HEK293 (cell line): Measurements from ENCODE around the gene OSBPL1A.

Source experiments
- EGR2 ChIP-seq: fragments of 450-650 bp; formaldehyde crosslinking; IDR thresholded peaks from 2 replicates; pipeline ENCODE4 v1.5.1; 2016; ENCODE audit warnings: low read depth, missing biosample characterization, missing genetic modification characterization
- GLIS2 ChIP-seq: fragments of 450-650 bp; formaldehyde crosslinking; IDR thresholded peaks from 2 replicates; pipeline ENCODE4 v1.5.1; 2016; ENCODE audit warnings: missing biosample characterization, missing genetic modification characterization
- KLF10 ChIP-seq: fragments of 450-650 bp; IDR thresholded peaks from 2 replicates; pipeline ENCODE4 v1.5.1; 2018; ENCODE audit warnings: missing biosample characterization, mild to moderate bottlenecking, missing genetic modification characterization
- TCF7L2 ChIP-seq: IDR thresholded peaks from 2 replicates; pipeline ENCODE4 v1.6.1; 2011; ENCODE audit warnings: low read depth, mild to moderate bottlenecking, inconsistent platforms, low read length, moderate library complexity, borderline replicate concordance
- TRIM28 ChIP-seq: IDR thresholded peaks from 2 replicates; pipeline ENCODE4 v1.6.1; 2011; ENCODE audit warnings: low read length, control low read depth, borderline replicate concordance
- ZFHX2 ChIP-seq: fragments of 450-650 bp; formaldehyde crosslinking; conservative IDR thresholded peaks from 2 replicates; pipeline ENCODE4 v1.5.1; 2016; ENCODE audit warnings: missing biosample characterization, missing genetic modification characterization
- ZFP41 ChIP-seq: fragments of 450-650 bp; formaldehyde crosslinking; IDR thresholded peaks from 2 replicates; pipeline ENCODE4 v1.5.1; 2016; ENCODE audit warnings: missing biosample characterization, missing genetic modification characterization, borderline replicate concordance
- ZIC2 ChIP-seq: fragments of 450-650 bp; formaldehyde crosslinking; IDR thresholded peaks from 2 replicates; pipeline ENCODE4 v1.5.1; 2016; ENCODE audit warnings: missing biosample characterization, missing genetic modification characterization
- ZNF121 ChIP-seq: fragments of 450-650 bp; formaldehyde crosslinking; IDR thresholded peaks from 2 replicates; pipeline ENCODE4 v1.5.1; 2016; ENCODE audit warnings: missing biosample characterization, missing genetic modification characterization
- ZNF155 ChIP-seq: fragments of 450-650 bp; formaldehyde crosslinking; IDR thresholded peaks from 2 replicates; pipeline ENCODE4 v1.5.1; 2016; ENCODE audit warnings: missing biosample characterization, missing genetic modification characterization
- ZNF157 ChIP-seq: fragments of 450-650 bp; formaldehyde crosslinking; IDR thresholded peaks from 2 replicates; pipeline ENCODE4 v1.5.1; 2016; ENCODE audit warnings: missing biosample characterization, missing genetic modification characterization
- ZNF174 ChIP-seq: fragments of 450-650 bp; formaldehyde crosslinking; IDR thresholded peaks from 2 replicates; pipeline ENCODE4 v1.5.0; 2017; ENCODE audit warnings: missing biosample characterization, mild to moderate bottlenecking, missing genetic modification characterization
- ZNF211 ChIP-seq: fragments of 450-650 bp; formaldehyde crosslinking; IDR thresholded peaks from 2 replicates; pipeline ENCODE4 v1.5.1; 2016; ENCODE audit warnings: low read depth, missing biosample characterization, missing genetic modification characterization
- ZNF391 ChIP-seq: fragments of 450-650 bp; formaldehyde crosslinking; IDR thresholded peaks from 2 replicates; pipeline ENCODE4 v1.5.1; 2016; ENCODE audit warnings: low read depth, missing biosample characterization, missing genetic modification characterization, borderline replicate concordance
- ZNF514 ChIP-seq: fragments of 450-650 bp; formaldehyde crosslinking; IDR thresholded peaks from 2 replicates; pipeline ENCODE4 v1.5.1; 2016; ENCODE audit warnings: missing biosample characterization, missing genetic modification characterization
- ZNF560 ChIP-seq: fragments of 450-650 bp; formaldehyde crosslinking; IDR thresholded peaks from 2 replicates; pipeline ENCODE4 v1.5.1; 2017; ENCODE audit warnings: missing biosample characterization, missing genetic modification characterization, borderline replicate concordance
- ZNF561 ChIP-seq: fragments of 450-650 bp; IDR thresholded peaks from 2 replicates; pipeline ENCODE4 v1.5.1; 2018; ENCODE audit warnings: missing biosample characterization, missing genetic modification characterization, borderline replicate concordance
- ZNF571 ChIP-seq: fragments of 450-650 bp; formaldehyde crosslinking; IDR thresholded peaks from 2 replicates; pipeline ENCODE4 v1.5.0; 2017; ENCODE audit warnings: missing biosample characterization, missing genetic modification characterization
- ZNF626 ChIP-seq: fragments of 450-650 bp; sonication (Bioruptor Pico); formaldehyde crosslinking; IDR thresholded peaks from 2 replicates; pipeline ENCODE4 v1.5.1; 2018; ENCODE audit warnings: missing biosample characterization, missing genetic modification characterization, inconsistent platforms
- ZNF670 ChIP-seq: fragments of 450-650 bp; formaldehyde crosslinking; IDR thresholded peaks from 2 replicates; pipeline ENCODE4 v1.5.1; 2016; ENCODE audit warnings: missing biosample characterization, missing genetic modification characterization, low read depth
- ZNF747 ChIP-seq: fragments of 450-650 bp; formaldehyde crosslinking; IDR thresholded peaks from 2 replicates; pipeline ENCODE4 v1.5.1; 2016; ENCODE audit warnings: missing biosample characterization, missing genetic modification characterization
- ZNF76 ChIP-seq: fragments of 450-650 bp; formaldehyde crosslinking; IDR thresholded peaks from 2 replicates; pipeline ENCODE4; 2016; ENCODE audit warnings: low read depth, missing biosample characterization, missing genetic modification characterization, borderline replicate concordance
- ZNF776 ChIP-seq: fragments of 450-650 bp; formaldehyde crosslinking; IDR thresholded peaks from 2 replicates; pipeline ENCODE4 v1.5.0; 2017; ENCODE audit warnings: missing biosample characterization, missing genetic modification characterization, borderline replicate concordance
- TF ChIP-seq, protein P1 (sequence below): fragments of 450-650 bp; formaldehyde crosslinking; IDR thresholded peaks from 2 replicates; pipeline ENCODE4 v1.5.1; 2017; ENCODE audit warnings: missing biosample characterization, missing genetic modification characterization
- TF ChIP-seq, protein P2 (sequence below): fragments of 450-650 bp; formaldehyde crosslinking; IDR thresholded peaks from 2 replicates; pipeline ENCODE4 v1.5.1; 2016; ENCODE audit warnings: missing biosample characterization, missing genetic modification characterization
- TF ChIP-seq, protein P3 (sequence below): fragments of 450-650 bp; formaldehyde crosslinking; IDR thresholded peaks from 2 replicates; pipeline ENCODE4 v1.5.1; 2016; ENCODE audit warnings: missing biosample characterization, missing genetic modification characterization
- TF ChIP-seq, protein P4 (sequence below): fragments of 450-650 bp; formaldehyde crosslinking; IDR thresholded peaks from 2 replicates; pipeline ENCODE4 v1.5.1; 2017; ENCODE audit warnings: missing biosample characterization, missing genetic modification characterization
- TF ChIP-seq, protein P5 (sequence below): fragments of 450-650 bp; formaldehyde crosslinking; IDR thresholded peaks from 2 replicates; pipeline ENCODE4 v1.5.1; 2016; ENCODE audit warnings: missing biosample characterization, missing genetic modification characterization

The OSBPL1A gene

DNA sequence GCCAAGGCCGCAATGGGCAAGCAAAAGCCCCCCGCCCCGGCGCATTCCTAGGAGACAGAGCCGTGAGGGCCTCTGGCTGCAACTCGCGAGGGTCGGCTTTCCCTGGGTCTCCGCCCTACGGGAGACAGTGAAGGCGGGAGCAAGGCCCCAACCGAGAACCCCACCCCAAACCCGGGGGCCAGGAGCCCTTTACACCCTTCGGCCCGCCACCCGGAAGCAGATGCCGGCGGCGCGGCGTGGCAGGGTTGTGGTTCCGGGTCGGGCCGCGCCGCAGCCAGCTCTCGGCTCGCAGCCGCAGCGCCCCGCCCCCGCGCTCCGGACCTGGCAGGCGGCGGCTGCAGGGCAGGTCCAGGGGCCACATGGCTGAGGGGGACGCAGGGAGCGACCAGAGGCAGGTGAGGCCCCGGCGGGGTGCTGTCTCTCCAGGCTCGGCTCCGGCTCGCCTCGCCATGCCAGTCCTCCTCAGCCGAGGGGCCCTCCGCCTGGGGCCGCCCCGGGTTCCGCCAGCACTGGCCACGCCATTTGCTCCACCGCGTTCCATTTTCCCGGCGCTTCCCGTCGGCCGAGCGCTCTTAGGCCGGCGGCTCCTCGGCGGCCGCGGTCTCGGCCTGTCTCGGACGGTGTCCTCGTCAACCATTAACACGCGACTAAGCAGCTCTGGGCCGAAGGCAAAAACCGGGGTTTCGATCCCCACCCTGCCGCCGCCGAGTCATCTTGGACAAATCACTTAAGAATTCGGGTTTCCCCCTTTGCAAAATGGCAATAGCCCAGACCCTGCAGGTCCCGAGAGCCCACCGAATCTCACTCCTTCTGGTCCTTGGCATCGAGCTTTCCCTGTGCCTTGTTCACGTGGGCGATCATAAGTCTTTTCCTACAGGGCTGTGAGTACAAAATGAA lies 29.0 kb upstream of the OSBPL1A start, which contains the start of gene IMPACT (continued):
- TF ChIP-seq ZNF174 (tag by site-specific recombination) (no peak), TCF7L2 (no peak), ZNF561 (tag by site-specific recombination) (peak; percentile 70; the same call in 1 of the 2 replicates), ZNF76 (tag by site-specific recombination) (peak; percentile 61; the same call in 1 of the 2 replicates), ZNF670 (tag by site-specific recombination) (no peak), ZNF391 (tag by site-specific recombination) (no peak; the same call in 1 of the 2 replicates), TRIM28 (peak; percentile 50; the same call in 1 of the 2 replicates), GLIS2 (peak; percentile 37; the same call in 1 of the 2 replicates), ZNF155 (tag by site-specific recombination) (no peak), ZIC2 (0 out of 2 replicates have a peak, but pooled peaks have one; percentile 33), ZNF211 (tag by site-specific recombination) (0 out of 2 replicates have a peak, but pooled peaks have one; percentile 34), KLF10 (tag by site-specific recombination) (no peak), ZFP41 (tag by site-specific recombination) (no peak), ZNF776 (no peak), ZNF121 (tag by site-specific recombination) (no peak), ZNF157 (no peak), ZNF747 (tag by site-specific recombination) (no peak), ZNF560 (tag by site-specific recombination) (no peak), ZFHX2 (tag by site-specific recombination) (no peak; the same call in 1 of the 2 replicates), ZNF626 (tag by site-specific recombination) (0 out of 2 replicates have a peak, but pooled peaks have one; percentile 25), ZNF571 (tag by site-specific recombination) (no peak), EGR2 (no peak), ZNF514 (tag by site-specific recombination) (no peak)
- TF ChIP-seq, protein P1, sequence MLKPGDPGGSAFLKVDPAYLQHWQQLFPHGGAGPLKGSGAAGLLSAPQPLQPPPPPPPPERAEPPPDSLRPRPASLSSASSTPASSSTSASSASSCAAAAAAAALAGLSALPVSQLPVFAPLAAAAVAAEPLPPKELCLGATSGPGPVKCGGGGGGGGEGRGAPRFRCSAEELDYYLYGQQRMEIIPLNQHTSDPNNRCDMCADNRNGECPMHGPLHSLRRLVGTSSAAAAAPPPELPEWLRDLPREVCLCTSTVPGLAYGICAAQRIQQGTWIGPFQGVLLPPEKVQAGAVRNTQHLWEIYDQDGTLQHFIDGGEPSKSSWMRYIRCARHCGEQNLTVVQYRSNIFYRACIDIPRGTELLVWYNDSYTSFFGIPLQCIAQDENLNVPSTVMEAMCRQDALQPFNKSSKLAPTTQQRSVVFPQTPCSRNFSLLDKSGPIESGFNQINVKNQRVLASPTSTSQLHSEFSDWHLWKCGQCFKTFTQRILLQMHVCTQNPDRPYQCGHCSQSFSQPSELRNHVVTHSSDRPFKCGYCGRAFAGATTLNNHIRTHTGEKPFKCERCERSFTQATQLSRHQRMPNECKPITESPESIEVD (tag by site-specific recombination), result no peak
- TF ChIP-seq, protein P2, sequence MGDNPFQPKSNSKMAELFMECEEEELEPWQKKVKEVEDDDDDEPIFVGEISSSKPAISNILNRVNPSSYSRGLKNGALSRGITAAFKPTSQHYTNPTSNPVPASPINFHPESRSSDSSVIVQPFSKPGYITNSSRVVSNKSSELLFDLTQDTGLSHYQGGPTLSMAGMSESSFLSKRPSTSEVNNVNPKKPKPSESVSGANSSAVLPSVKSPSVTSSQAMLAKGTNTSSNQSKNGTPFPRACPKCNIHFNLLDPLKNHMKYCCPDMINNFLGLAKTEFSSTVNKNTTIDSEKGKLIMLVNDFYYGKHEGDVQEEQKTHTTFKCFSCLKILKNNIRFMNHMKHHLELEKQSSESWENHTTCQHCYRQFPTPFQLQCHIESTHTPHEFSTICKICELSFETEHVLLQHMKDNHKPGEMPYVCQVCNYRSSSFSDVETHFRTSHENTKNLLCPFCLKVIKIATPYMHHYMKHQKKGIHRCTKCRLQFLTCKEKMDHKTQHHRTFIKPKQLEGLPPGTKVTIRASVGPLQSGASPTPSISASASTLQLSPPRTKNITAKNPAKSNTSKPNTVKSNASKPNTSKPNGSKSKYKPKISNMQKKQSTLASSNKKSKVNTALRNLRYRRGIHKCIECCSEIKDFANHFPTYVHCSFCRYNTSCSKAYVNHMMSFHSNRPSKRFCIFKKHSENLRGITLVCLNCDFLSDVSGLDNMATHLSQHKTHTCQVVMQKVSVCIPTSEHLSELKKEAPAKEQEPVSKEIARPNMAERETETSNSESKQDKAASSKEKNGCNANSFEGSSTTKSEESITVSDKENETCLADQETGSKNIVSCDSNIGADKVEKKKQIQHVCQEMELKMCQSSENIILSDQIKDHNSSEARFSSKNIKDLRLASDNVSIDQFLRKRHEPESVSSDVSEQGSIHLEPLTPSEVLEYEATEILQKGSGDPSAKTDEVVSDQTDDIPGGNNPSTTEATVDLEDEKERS (tag by site-specific recombination), result no peak
- TF ChIP-seq, protein P3, sequence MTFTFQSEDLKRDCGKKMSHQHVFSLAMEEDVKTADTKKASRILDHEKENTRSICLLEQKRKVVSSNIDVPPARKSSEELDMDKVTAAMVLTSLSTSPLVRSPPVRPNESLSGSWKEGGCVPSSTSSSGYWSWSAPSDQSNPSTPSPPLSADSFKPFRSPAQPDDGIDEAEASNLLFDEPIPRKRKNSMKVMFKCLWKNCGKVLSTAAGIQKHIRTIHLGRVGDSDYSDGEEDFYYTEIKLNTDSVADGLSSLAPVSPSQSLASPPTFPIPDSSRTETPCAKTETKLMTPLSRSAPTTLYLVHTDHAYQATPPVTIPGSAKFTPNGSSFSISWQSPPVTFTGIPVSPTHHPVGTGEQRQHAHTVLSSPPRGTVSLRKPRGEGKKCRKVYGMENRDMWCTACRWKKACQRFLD (tag by site-specific recombination), result 0 out of 2 replicates have a peak, but pooled peaks have one; percentile 29
- TF ChIP-seq, protein P4, sequence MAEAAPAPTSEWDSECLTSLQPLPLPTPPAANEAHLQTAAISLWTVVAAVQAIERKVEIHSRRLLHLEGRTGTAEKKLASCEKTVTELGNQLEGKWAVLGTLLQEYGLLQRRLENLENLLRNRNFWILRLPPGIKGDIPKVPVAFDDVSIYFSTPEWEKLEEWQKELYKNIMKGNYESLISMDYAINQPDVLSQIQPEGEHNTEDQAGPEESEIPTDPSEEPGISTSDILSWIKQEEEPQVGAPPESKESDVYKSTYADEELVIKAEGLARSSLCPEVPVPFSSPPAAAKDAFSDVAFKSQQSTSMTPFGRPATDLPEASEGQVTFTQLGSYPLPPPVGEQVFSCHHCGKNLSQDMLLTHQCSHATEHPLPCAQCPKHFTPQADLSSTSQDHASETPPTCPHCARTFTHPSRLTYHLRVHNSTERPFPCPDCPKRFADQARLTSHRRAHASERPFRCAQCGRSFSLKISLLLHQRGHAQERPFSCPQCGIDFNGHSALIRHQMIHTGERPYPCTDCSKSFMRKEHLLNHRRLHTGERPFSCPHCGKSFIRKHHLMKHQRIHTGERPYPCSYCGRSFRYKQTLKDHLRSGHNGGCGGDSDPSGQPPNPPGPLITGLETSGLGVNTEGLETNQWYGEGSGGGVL (tag by site-specific recombination), result peak; percentile 74
- TF ChIP-seq, protein P5, sequence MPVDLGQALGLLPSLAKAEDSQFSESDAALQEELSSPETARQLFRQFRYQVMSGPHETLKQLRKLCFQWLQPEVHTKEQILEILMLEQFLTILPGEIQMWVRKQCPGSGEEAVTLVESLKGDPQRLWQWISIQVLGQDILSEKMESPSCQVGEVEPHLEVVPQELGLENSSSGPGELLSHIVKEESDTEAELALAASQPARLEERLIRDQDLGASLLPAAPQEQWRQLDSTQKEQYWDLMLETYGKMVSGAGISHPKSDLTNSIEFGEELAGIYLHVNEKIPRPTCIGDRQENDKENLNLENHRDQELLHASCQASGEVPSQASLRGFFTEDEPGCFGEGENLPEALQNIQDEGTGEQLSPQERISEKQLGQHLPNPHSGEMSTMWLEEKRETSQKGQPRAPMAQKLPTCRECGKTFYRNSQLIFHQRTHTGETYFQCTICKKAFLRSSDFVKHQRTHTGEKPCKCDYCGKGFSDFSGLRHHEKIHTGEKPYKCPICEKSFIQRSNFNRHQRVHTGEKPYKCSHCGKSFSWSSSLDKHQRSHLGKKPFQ, result no peak
